OCI-LY3 (cell line): ENCODE data around the gene PPL.

Experiments used
- EZH2phosphoT487 ChIP-seq: fragments of 200-600 bp; shearing (Covaris generic); IDR thresholded peaks from 2 replicates; pipeline ENCODE4 v1.6.1; 2018; ENCODE audit warnings: antibody characterized with exemption, mixed run types, low read depth
- TF ChIP-seq, protein P1 (sequence below): fragments of 200-600, 300-600 bp; sonication (generic); IDR thresholded peaks from 2 replicates; pipeline ENCODE4 v1.5.1; 2014; ENCODE audit warnings: antibody characterized with exemption, low read length, low read depth

DNA sequence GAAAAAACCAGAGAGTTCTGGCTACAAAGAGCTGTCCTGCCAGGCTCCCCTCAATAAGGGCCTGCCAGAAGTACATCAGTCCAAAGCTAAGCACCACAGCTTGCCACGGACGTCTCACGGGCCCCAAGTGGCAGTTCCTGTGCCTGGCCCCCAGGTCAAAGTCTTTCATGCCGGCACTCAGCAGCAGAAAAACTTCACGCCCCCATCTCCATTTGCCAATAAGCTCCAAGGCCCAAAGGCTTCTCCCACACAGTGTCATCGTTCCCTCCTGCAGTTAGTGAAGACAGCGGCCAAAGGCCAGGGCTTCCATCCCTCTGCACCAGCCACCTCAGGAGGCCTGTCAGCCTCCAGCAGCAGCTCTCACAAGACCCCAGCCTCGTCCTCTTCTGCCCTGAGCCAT is 62.3 kb downstream of the PPL start:
- TF ChIP-seq, protein P1, sequence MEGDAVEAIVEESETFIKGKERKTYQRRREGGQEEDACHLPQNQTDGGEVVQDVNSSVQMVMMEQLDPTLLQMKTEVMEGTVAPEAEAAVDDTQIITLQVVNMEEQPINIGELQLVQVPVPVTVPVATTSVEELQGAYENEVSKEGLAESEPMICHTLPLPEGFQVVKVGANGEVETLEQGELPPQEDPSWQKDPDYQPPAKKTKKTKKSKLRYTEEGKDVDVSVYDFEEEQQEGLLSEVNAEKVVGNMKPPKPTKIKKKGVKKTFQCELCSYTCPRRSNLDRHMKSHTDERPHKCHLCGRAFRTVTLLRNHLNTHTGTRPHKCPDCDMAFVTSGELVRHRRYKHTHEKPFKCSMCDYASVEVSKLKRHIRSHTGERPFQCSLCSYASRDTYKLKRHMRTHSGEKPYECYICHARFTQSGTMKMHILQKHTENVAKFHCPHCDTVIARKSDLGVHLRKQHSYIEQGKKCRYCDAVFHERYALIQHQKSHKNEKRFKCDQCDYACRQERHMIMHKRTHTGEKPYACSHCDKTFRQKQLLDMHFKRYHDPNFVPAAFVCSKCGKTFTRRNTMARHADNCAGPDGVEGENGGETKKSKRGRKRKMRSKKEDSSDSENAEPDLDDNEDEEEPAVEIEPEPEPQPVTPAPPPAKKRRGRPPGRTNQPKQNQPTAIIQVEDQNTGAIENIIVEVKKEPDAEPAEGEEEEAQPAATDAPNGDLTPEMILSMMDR, result no peak
- no peak for TF ChIP-seq EZH2phosphoT487
